Loucy (cell line): ENCODE data around the gene NBAS.

Source experiments
- EZH2phosphoT487 ChIP-seq: fragments of 200-600 bp; IDR thresholded peaks from 2 replicates; pipeline ENCODE4 v1.6.1; 2018; ENCODE audit warnings: antibody characterized with exemption, mild to moderate bottlenecking, moderate library complexity, borderline replicate concordance
- TF ChIP-seq, protein P1 (sequence below): fragments of 200-600 bp; sonication (generic); conservative IDR thresholded peaks from 2 replicates; pipeline ENCODE4 v1.5.1; 2014; ENCODE audit warnings: mild to moderate bottlenecking, antibody characterized with exemption, low read length

DNA sequence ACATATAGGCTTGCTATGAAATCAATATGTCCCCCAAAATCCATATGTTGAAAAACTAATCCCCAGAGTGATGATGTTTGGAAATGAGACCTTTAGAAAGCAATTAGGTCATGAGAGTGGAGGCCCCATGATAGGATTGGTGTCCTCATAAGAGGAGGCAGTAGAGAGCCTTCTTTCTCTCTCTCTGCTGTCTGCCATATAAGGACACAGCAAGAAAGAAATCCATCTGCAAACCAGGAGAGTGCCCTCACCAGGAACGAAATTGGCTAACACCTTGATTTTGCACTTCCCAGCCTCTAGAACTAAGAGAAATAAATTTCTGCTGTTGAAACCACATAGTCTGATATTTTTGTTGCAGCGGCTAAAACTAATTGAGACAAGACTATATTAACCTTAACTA lies 89.5 kb downstream of the NBAS start:
- TF ChIP-seq, protein P1, sequence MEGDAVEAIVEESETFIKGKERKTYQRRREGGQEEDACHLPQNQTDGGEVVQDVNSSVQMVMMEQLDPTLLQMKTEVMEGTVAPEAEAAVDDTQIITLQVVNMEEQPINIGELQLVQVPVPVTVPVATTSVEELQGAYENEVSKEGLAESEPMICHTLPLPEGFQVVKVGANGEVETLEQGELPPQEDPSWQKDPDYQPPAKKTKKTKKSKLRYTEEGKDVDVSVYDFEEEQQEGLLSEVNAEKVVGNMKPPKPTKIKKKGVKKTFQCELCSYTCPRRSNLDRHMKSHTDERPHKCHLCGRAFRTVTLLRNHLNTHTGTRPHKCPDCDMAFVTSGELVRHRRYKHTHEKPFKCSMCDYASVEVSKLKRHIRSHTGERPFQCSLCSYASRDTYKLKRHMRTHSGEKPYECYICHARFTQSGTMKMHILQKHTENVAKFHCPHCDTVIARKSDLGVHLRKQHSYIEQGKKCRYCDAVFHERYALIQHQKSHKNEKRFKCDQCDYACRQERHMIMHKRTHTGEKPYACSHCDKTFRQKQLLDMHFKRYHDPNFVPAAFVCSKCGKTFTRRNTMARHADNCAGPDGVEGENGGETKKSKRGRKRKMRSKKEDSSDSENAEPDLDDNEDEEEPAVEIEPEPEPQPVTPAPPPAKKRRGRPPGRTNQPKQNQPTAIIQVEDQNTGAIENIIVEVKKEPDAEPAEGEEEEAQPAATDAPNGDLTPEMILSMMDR: peak; percentile 40
- no peak for TF ChIP-seq EZH2phosphoT487
